Stomach (tissue), 9 donors: ENCODE data around the gene CEP112. TPM values are rescaled to one million over a fixed set of nuclear protein-coding genes. Genes with fewer than 3 reads are reported as not detected.
"Not testable (repeated sequence)": the region's sequence is repeated elsewhere in the genome, so short reads cannot be mapped to it uniquely, and the experiment has no call there.

Experiments
- DNase-seq, 2 donors: peaks; one replicate each; pipeline versions ENCODE4 v3.0.0 to v3.0.0-alpha.2; 2013 to 2019
- H3K27ac ChIP-seq, 5 donors: fragments of 200-600 bp in 4 of 5; sonication (generic) in 4 of 5; one replicate each; pipeline ENCODE4 v1.5.1; 2013 to 2019; ENCODE audit warnings: mild to moderate bottlenecking in 1 of 5, moderate library complexity in 1 of 5
- H3K27me3 ChIP-seq, 3 donors: fragments of 200-600 bp; sonication (generic); one replicate each; pipeline ENCODE4 v1.5.1; 2017 to 2019; ENCODE audit warnings: mixed run types in 1 of 3
- H3K36me3 ChIP-seq, 4 donors: fragments of 200-600 bp; sonication (generic); 1 replicate in 3 of 4; 2 replicates in 1 of 4; pipeline ENCODE4 v1.5.1; 2016 to 2019
- H3K4me1 ChIP-seq, 4 donors: fragments of 200-600 bp; sonication (generic); one replicate each; pipeline ENCODE4 v1.5.1; 2016 to 2019
- H3K4me3 ChIP-seq, 4 donors: fragments of 200-600 bp; sonication (generic) in 3 of 4; one replicate each; pipeline ENCODE4 v1.5.1; 2016 to 2019; ENCODE audit warnings: mild to moderate bottlenecking in 1 of 4
- H3K9me3 ChIP-seq, 4 donors: fragments of 200-600 bp; sonication (generic); one replicate each; pipeline ENCODE4 v1.5.1; 2016 to 2019
- CTCF ChIP-seq, 7 experiments: fragments of 450-650 bp in 4 of 7; fragments of 200-600 bp in 3 of 7; sonication (generic) in 3 of 7; IDR thresholded peaks; one replicate each; pipeline ENCODE4 v1.5.1; 2016 to 2019; ENCODE audit warnings: antibody characterized with exemption in 7 of 7, control low read depth in 2 of 7, mild to moderate bottlenecking in 1 of 7
- EP300 ChIP-seq: sonication (generic); formaldehyde crosslinking; IDR thresholded peaks from one replicate; pipeline ENCODE4 v1.6.1; 2017; ENCODE audit warnings: antibody characterized with exemption
- POLR2A ChIP-seq, 4 donors: fragments of 450-650 bp; IDR thresholded peaks; one replicate each; pipeline ENCODE4 v1.6.1; 2016; ENCODE audit warnings: antibody characterized with exemption in 4 of 4, control low read depth in 2 of 4, mild to moderate bottlenecking in 1 of 4, moderate library complexity in 1 of 4
- POLR2AphosphoS5 ChIP-seq, 3 donors: sonication (generic); formaldehyde crosslinking; IDR thresholded peaks; one replicate each; pipeline ENCODE4 v1.6.1; 2016; ENCODE audit warnings: antibody characterized with exemption in 3 of 3
- whole genome bisulfite sequencing, 5 donors: extraction: QIAGEN DNeasy Blood & Tissue Kit in 3 of 5; methylation state at CpG; one replicate each; pipeline versions ENCODE4 v1.1.5 to v1.1.7; 2013 to 2018; 5-methylcytosine and 5-hydroxymethylcytosine counted together
- intact Hi-C: fragments of 100-400 bp; cut with DNase I; formaldehyde crosslinking; loops from one replicate; pipeline ENCODE4 v1.15.1; 2023; ENCODE audit warnings: low total_unique reads
- polyA plus RNA-seq, 3 donors: library from polyadenylated mRNA; stranded (reverse); fragments of 200-250 nt; gene quantifications; one replicate each; pipeline ENCODE4 v1.2.3, GENCODE V29; 2013
- total RNA-seq, 5 donors: library from RNA; depleted of rRNA; stranded (reverse); fragments of >200 nt; gene quantifications; one replicate each; pipeline versions ENCODE4 v1.1.0 to v1.2.3, GENCODE V29; 2014 to 2016
- donor health status: healthy with polysubstance abuse.
- donor health status: Bipolar disorder and iron deficiency.
- donor health status: healthy.

CEP112 gene
- total and polyA plus RNA-seq, 8 donors = 3.5 to 108 (median 13.3) TPM

GRCh38 chr17:65733314-65733713 is 458.6 kb downstream of the CEP112 start:
- DNase-seq = no peak
- H3K36me3 ChIP-seq = no peaks in the 10 kb centered on the region
- H3K4me3 ChIP-seq = no peak overlapping the region
- H3K27me3 ChIP-seq = no peaks in the 10 kb centered on the region
- H3K27ac ChIP-seq = no peak overlapping the region
- WGBS, 5 donors = 91 to 98% (median 94%) methylated on average over 3 of the region's 3 CpGs
- peaks cover 0 to 11% (median 5%) of the 10 kb centered on the region in 4 donors for H3K4me1 ChIP-seq
- intact Hi-C loops = no loop called here
- peaks cover 0 to 7% (median 0%) of the 10 kb centered on the region in 4 donors for H3K9me3 ChIP-seq
- no peak for TF ChIP-seq POLR2AphosphoS5 (IDR thresholded peaks at IDR 0.05)
- TF ChIP-seq EP300 = no peak
- no peak for TF ChIP-seq POLR2A (IDR thresholded peaks at IDR 0.05)
- TF ChIP-seq CTCF (IDR thresholded peaks at IDR 0.05) = no peak

GRCh38 chr17:65732667-65733066 is 459.3 kb downstream of the CEP112 start:
- WGBS, 5 donors = 87 to 94% (median 91%) methylated on average over 2 of the region's 2 CpGs
- intact Hi-C loops, H3K27ac ChIP-seq, H3K36me3 ChIP-seq, H3K27me3 ChIP-seq, DNase-seq, H3K9me3 ChIP-seq, H3K4me3 ChIP-seq: not testable (repeated sequence)
- peaks cover 0 to 11% (median 5%) of the 10 kb centered on the region in 4 donors for H3K4me1 ChIP-seq

GRCh38 chr17:65730711-65731169 is 461.2 kb downstream of the CEP112 start:
- intact Hi-C loops = no loop called here
- no peaks in the 10 kb centered on the region for H3K36me3 ChIP-seq
- 44 to 65% (median 55%) methylated on average over 3 of the region's 3 CpGs for WGBS, 5 donors
- H3K4me1 ChIP-seq = peaks cover 0 to 11% (median 5%) of the 10 kb centered on the region in 4 donors
- no peak overlapping the region for H3K4me3 ChIP-seq
- no peaks in the 10 kb centered on the region for H3K27me3 ChIP-seq
- peak in 1 of 2 donors; percentile 23 for DNase-seq
- TF ChIP-seq CTCF (IDR thresholded peaks at IDR 0.05) (no peak), POLR2AphosphoS5 (IDR thresholded peaks at IDR 0.05) (no peak), POLR2A (IDR thresholded peaks at IDR 0.05) (no peak), EP300 (no peak)
- H3K9me3 ChIP-seq = peaks cover 0 to 7% (median 0%) of the 10 kb centered on the region in 4 donors
- H3K27ac ChIP-seq = peak overlapping the region in 2 of 5 donors; percentile 5 to 66

GRCh38 chr17:65729207-65729606 is 462.7 kb downstream of the CEP112 start:
- Histone ChIP-seq H3K9me3 (peaks cover 0 to 7% (median 0%) of the 10 kb centered on the region in 4 donors), H3K36me3 (no peaks in the 10 kb centered on the region), H3K27me3 (no peaks in the 10 kb centered on the region), H3K4me1 (peaks cover 0 to 11% (median 5%) of the 10 kb centered on the region in 4 donors), H3K27ac (no peak overlapping the region), H3K4me3 (no peak overlapping the region)
- DNase-seq = no peak
- TF ChIP-seq POLR2A (IDR thresholded peaks at IDR 0.05) (no peak), CTCF (IDR thresholded peaks at IDR 0.05) (no peak), POLR2AphosphoS5 (IDR thresholded peaks at IDR 0.05) (no peak), EP300 (no peak)
- intact Hi-C loops = no loop called here
- 92 to 98% (median 96%) methylated on average over 3 of the region's 3 CpGs for WGBS, 5 donors

- no peak overlapping the region for H3K4me3 ChIP-seq
- no peak for TF ChIP-seq POLR2AphosphoS5 (IDR thresholded peaks at IDR 0.05)
- no peak for TF ChIP-seq EP300
- H3K9me3 ChIP-seq = peaks cover 0 to 7% (median 0%) of the 10 kb centered on the region in 4 donors
- H3K36me3 ChIP-seq = no peaks in the 10 kb centered on the region
- H3K27ac ChIP-seq = no peak overlapping the region
- peaks cover 0 to 25% (median 13%) of the 10 kb centered on the region in 4 donors for H3K4me1 ChIP-seq
- WGBS, 5 donors = 38 to 63% (median 50%) methylated on average over 2 of the region's 2 CpGs
- no peaks in the 10 kb centered on the region for H3K27me3 ChIP-seq
- DNase-seq = no peak
- intact Hi-C loops = no loop called here
These were observed 464.1 kb downstream of the CEP112 start for GRCh38 chr17:65727832-65728231.
